DOHH2 (cell line): ENCODE measurements around the gene SUGCT.

Experiments used
- H3F3A ChIP-seq: fragments of 200-600 bp; sonication (generic), shearing (Covaris generic); 2 replicates; pipeline ENCODE4 v1.6.0; 2016; ENCODE audit warnings: antibody characterized with exemption, mild to moderate bottlenecking; ENCODE audit not compliant: control insufficient read depth, insufficient read depth
- H3K27ac ChIP-seq: fragments of 200-600 bp; sonication (generic); 2 replicates; pipeline ENCODE4 v1.5.1; 2014; ENCODE audit warnings: low read depth, mild to moderate bottlenecking, low read length, moderate library complexity
- H3K27me3 ChIP-seq: fragments of 200-600 bp; sonication (generic); 2 replicates; pipeline ENCODE4 v1.6.1; 2014; ENCODE audit warnings: mild to moderate bottlenecking, low read length, mixed read lengths; ENCODE audit not compliant: control insufficient read depth
- H3K36me3 ChIP-seq: fragments of 200-600 bp; sonication (generic); 2 replicates; pipeline ENCODE4 v1.6.1; 2014; ENCODE audit warnings: mild to moderate bottlenecking, low read length, moderate library complexity, mixed read lengths; ENCODE audit not compliant: control insufficient read depth
- H3K4me1 ChIP-seq: fragments of 200-600 bp; sonication (generic); 2 replicates; pipeline ENCODE4 v1.6.1; 2014; ENCODE audit warnings: mild to moderate bottlenecking, low read length, mixed read lengths; ENCODE audit not compliant: control insufficient read depth
- H3K4me2 ChIP-seq: fragments of 200-600 bp; sonication (generic); 2 replicates; pipeline ENCODE4 v1.6.0; 2014; ENCODE audit warnings: mild to moderate bottlenecking, low read length, moderate library complexity
- H3K4me3 ChIP-seq: fragments of 200-600 bp; sonication (generic); 2 replicates; pipeline ENCODE4 v1.5.1; 2014; ENCODE audit warnings: mild to moderate bottlenecking, low read length, mixed read lengths
- H3K79me2 ChIP-seq: fragments of 200-600 bp; sonication (generic); 2 replicates; pipeline ENCODE4 v1.6.1; 2014; ENCODE audit warnings: mild to moderate bottlenecking, low read length, mixed read lengths; ENCODE audit not compliant: control insufficient read depth
- H3K9me2 ChIP-seq: fragments of 200-600 bp; sonication (generic); replicated peaks from 2 replicates; pipeline ENCODE4 v1.6.1; 2014; ENCODE audit warnings: mild to moderate bottlenecking, low read length, mixed read lengths; ENCODE audit not compliant: control insufficient read depth
- H3K9me3 ChIP-seq: fragments of 200-600 bp; sonication (generic); 2 replicates; pipeline ENCODE4 v1.6.1; 2014; ENCODE audit warnings: antibody characterized with exemption, low read length, mixed read lengths; ENCODE audit not compliant: control insufficient read depth, insufficient read depth
- H4K20me1 ChIP-seq: fragments of 200-600 bp; sonication (generic); 2 replicates; pipeline ENCODE4 v1.6.0; 2014; ENCODE audit warnings: low read depth, mild to moderate bottlenecking, antibody characterized with exemption, low read length, moderate library complexity; ENCODE audit not compliant: control insufficient read depth, insufficient read depth
- CTCF ChIP-seq: fragments of 200-600 bp; sonication (generic); IDR thresholded peaks from one replicate; pipeline ENCODE4 v1.5.1; 2014; ENCODE audit warnings: antibody characterized with exemption, mild to moderate bottlenecking, low read depth, low read length; ENCODE audit not compliant: poor library complexity, severe bottlenecking
- EZH2phosphoT487 ChIP-seq: fragments of 200-600 bp; sonication (generic); IDR thresholded peaks from 2 replicates; pipeline ENCODE4 v1.6.1; 2017; ENCODE audit warnings: borderline replicate concordance, mild to moderate bottlenecking, antibody characterized with exemption, low read length, moderate library complexity, mixed read lengths

Gene SUGCT

DNA sequence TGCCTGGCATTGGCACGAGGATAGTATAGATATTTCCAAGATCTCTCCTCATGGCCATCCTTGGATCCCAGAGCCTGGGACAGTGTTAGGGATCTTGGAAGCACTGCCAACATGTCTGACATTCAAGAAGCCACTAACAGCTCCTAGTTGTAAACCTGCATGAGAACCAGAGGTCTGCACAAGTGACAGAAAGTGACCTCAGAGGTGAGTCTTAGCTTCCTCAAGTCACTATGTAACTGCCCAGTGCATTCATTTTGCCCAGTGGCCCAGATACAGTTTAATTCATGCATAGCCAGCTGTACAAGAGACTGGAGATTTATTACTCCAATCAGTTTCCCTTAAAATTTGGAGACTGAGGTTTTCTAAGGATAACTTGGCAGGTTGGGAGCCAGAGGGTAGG lies 16.7 kb downstream of the SUGCT start:
- no peaks in the 10 kb centered on the region for H4K20me1 ChIP-seq
- no peak overlapping the region for H3K4me3 ChIP-seq
- H3K27ac ChIP-seq = no peak overlapping the region
- H3F3A ChIP-seq = no peaks in the 10 kb centered on the region
- TF ChIP-seq CTCF = no peak
- TF ChIP-seq EZH2phosphoT487 = no peak
- H3K4me1 ChIP-seq = no peaks in the 10 kb centered on the region
- no peaks in the 10 kb centered on the region for H3K9me3 ChIP-seq
- no peaks in the 10 kb centered on the region for H3K79me2 ChIP-seq
- H3K9me2 ChIP-seq = no peaks in the 10 kb centered on the region
- H3K27me3 ChIP-seq = no peaks in the 10 kb centered on the region
- no peaks in the 10 kb centered on the region for H3K36me3 ChIP-seq
- no peak overlapping the region for H3K4me2 ChIP-seq

DNA sequence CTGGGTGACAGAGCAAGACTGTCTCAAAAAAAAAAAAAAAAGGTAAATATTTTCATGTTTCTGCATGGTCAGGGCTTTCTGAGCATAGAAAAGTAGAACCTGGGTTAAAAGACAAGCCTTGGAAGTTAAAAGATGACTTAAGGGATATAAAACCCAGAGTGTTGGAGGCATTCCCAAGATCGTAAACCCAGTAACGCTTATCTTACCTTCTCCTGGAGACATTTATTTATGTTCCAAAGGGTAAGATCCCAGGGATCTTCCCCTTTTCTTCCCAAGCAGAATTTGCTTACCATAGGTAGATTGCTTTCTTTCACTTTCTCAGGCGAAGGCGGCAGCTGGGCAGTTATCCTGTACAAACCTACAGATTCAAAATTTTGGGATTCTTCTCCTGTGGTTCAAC lies 22.2 kb downstream of the SUGCT start:
- no peaks in the 10 kb centered on the region for H3K9me3 ChIP-seq
- no peaks in the 10 kb centered on the region for H3K36me3 ChIP-seq
- H3K79me2 ChIP-seq = no peaks in the 10 kb centered on the region
- no peak overlapping the region for H3K4me3 ChIP-seq
- TF ChIP-seq EZH2phosphoT487 (no peak), CTCF (no peak)
- H3K4me1 ChIP-seq = no peaks in the 10 kb centered on the region
- no peaks in the 10 kb centered on the region for H4K20me1 ChIP-seq
- 0 out of 2 replicates have a peak, but pooled peaks cover 3% of the 10 kb centered on the region for H3K27me3 ChIP-seq
- no peak overlapping the region for H3K4me2 ChIP-seq
- H3K27ac ChIP-seq = no peak overlapping the region
- H3F3A ChIP-seq = no peaks in the 10 kb centered on the region
- no peaks in the 10 kb centered on the region for H3K9me2 ChIP-seq

DNA sequence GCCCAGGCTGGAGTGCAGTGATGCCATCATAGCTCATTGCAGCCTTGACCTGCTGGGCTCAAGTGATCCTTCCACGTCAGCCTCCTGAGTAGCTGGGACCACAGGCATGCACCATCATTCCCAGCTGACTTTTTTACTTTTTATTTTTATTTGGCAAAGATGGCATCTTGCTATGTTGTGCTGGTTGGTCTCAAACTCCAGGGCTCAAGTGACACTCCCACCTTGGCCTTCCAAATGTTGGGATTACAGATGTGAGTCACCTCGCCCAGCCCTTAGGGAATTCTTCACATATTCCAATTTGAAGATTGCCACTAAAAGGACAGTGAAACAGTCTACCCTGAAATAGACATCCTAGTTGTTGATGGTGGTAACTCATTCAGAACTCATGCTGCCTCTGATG lies 27.7 kb downstream of the SUGCT start:
- Histone ChIP-seq H3K4me2 (no peak overlapping the region), H4K20me1 (no peaks in the 10 kb centered on the region), H3K4me3 (no peak overlapping the region), H3K79me2 (no peaks in the 10 kb centered on the region), H3K27me3 (0 out of 2 replicates have a peak, but pooled peaks cover 3% of the 10 kb centered on the region), H3K9me2 (no peaks in the 10 kb centered on the region), H3K36me3 (no peaks in the 10 kb centered on the region), H3K9me3 (no peaks in the 10 kb centered on the region), H3F3A (no peaks in the 10 kb centered on the region), H3K4me1 (no peaks in the 10 kb centered on the region), H3K27ac (no peak overlapping the region)
- TF ChIP-seq EZH2phosphoT487 = no peak
- no peak for TF ChIP-seq CTCF

GRCh38 chr7:40165216-40165615 lies 30.4 kb downstream of the SUGCT start:
- H3K27me3 ChIP-seq = 0 out of 2 replicates have a peak, but pooled peaks cover 3% of the 10 kb centered on the region
- TF ChIP-seq CTCF (no peak), EZH2phosphoT487 (no peak)
- no peaks in the 10 kb centered on the region for H3K4me1 ChIP-seq

More at GRCh38 chr7:40165216-40165615, 30.4 kb downstream of the SUGCT start:
- Histone ChIP-seq H3K4me3 (no peak overlapping the region), H4K20me1 (no peaks in the 10 kb centered on the region), H3K9me3 (no peaks in the 10 kb centered on the region), H3K79me2 (no peaks in the 10 kb centered on the region), H3F3A (no peaks in the 10 kb centered on the region), H3K36me3 (no peaks in the 10 kb centered on the region), H3K27ac (no peak overlapping the region), H3K4me2 (no peak overlapping the region), H3K9me2 (no peaks in the 10 kb centered on the region)
